Measurements from ENCODE around the gene GLRX. TPM values are rescaled to one million over a fixed set of nuclear protein-coding genes. Genes with fewer than 3 reads are reported as not detected.

The GLRX gene
- polyA plus RNA-seq, 3 donors, result 64.1 to 76.8 (median 71.0) TPM

DNA sequence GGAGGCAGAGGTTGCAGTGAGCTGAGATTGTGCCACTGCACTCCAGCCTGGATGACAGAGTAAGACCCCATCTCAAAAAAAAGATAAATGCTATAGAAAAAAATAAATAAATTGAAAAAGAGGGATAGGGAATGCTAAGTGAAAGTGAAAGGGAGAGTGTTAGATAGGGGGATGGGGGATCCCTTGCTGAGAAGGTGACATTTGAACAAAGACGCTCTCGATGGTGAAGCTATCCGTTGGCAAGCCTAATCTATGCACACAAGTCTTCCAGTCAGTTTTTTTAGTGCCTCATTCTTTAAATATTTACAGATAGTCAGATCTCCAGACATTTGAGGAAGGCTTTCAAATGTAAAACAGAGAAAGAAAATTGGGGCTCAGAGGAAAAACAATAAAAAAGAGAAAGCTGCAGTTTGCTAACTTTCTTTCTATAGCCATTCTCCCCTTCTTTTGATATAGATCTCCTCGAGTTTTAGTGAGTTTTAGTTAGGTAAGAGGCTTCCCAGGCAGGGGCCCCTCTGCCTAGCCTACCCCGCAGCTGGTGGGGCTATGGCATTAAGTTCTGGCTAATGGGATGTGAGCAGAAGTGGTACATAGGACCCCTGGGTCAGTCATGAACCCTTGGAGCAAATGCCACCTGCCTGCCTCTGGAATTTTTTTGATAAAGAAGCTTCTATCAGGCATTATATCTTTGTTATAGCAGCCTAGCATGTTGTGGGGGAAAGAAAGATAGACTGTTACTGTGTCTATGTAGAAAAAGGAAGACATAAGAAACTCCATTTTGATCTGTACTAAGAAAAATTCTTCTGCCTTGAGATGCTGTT is 12.0 kb downstream of the GLRX start:
- DNase-seq (ENCODE audit: low read depth in 3 of 3, low spot score in 2 of 3), result no peak

- no peak for DNase-seq (ENCODE audit: low read depth in 3 of 3, low spot score in 2 of 3)
Observed at GRCh38 chr5:95809414-95809960, 13.0 kb downstream of the GLRX start.

DNA sequence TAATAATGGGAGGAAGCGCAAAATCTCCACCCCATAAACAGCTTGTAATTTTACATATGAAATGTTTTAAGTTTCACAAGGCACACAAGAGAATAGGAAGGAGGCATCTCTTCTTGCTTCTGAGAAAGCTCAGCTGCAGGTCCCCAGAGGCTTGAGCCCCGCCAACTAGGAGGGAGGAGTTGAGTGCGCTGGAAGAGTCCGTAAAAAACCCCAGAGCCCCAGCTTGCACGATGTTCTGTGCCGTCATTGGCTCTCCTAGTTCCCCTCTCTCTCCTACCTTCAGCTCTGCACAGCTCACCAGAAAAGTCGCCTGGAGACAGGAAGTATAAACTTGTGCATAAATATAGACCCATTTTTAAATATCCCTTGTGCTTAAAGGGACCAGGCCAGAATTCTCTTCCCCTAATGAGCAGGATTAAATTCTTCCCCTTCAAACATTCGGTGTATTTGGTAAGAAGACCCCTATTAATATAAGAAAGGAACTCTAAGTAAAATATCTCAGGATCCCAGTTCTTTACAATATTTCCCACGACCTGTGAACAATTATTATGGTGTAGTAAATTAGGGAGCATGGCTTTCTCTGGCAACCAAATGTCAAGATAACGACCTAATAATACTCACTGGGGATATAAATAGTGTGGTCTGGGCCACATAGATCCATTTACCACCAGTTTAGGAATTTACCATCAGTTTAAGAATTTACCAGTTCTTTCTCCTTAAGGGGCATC is 13.7 kb downstream of the GLRX start:
- no peak for DNase-seq (ENCODE audit: low read depth in 3 of 3, low spot score in 2 of 3)

DNA sequence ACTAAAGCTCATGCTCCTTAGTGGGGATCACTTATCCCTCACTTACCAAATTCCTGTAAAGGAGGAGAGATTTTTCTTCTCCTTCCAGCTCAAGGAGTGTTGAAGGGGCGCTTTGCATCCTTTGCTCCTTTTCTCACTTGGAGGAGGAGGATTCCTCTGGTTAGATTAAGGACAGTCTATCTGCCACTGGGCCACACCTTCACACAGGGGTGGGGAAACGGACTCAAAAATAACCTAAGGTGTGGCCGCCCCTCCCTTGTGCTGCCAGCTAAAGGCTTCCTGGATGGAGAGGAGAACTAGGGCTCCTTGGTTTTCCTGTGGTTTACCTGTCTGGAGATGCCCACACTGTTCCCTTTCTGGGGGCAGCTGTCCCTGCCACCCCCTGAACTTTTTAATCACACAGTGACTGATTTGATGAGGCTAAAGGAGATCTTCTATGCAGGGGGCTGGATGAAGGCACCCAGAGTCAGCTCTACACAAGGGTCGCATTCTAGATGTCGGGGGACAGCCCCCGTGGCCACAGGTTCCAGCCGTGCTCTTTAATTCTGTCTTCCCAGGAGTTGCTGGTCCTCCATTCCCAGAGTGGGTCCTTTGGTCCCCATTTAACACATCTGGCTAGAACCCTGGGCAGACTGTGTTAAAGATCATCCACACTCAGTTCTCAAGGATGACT is 14.4 kb downstream of the GLRX start:
- DNase-seq (ENCODE audit: low read depth in 3 of 3, low spot score in 2 of 3), result no peak

DNA sequence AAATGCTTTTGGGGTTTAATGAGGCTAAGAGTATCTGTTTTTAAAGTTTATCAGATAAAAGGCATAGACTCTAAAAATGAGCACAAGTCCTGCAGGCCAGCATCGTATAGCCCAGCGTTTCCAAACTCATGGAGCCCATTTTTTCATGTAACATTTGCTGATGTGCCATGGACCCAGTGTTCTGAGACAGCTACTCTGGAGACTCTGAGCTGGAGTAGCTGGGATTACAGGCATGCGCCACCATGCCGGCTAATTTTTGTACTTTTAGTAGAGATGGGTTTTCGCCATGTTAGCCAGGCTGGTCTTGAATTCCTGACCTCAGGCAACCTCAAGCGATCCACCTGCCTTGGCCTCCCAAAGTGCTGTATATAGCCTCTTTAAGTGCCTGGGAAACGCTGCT is 15.8 kb downstream of the GLRX start:
- no peak for DNase-seq (ENCODE audit: low read depth in 3 of 3, low spot score in 2 of 3)

- no peak for DNase-seq (ENCODE audit: low read depth in 3 of 3, low spot score in 2 of 3)
Observed at GRCh38 chr5:95804736-95805539, 17.6 kb downstream of the GLRX start.

DNA sequence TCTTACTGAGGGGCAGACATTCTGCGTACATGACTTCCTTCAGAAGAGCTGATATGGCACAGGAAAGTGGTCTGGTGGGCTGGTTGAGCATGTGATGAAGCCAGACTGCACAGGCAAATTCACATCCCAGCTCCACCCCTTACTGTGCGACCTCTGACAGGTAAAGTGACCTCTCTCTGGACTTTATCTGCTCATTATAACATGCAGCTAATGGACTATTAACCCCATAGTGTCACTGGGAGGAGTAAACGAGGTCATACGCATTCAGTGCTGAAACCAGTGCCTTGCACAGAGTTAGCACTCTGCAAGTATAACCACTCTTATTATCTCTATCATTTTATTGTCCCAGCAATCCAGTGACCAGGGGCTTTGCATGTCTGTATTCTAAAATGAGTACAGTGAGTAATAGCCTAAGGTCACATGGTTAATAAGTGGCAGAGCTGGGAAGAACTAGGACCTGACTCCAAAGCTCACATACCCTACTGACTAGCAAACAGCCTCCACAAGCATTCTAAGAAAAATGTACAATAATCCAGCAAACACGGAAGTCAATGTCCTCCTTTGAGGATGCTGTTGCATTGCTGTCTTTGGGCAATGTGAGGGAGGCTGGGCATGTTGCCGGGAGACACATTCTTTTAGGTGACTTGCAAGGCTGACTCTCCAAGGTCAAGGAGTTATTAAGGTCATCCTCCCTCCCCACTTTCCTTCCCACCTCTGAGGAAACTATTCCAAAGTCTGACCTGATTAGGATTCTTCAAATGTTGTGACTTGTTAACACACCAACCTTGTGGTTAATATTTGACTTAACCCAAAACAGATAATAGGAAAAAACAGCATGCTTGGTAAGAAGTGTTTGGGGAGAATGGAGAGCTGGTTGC is 19.0 kb downstream of the GLRX start:
- DNase-seq (ENCODE audit: low read depth in 3 of 3, low spot score in 2 of 3), result no peak

DNA sequence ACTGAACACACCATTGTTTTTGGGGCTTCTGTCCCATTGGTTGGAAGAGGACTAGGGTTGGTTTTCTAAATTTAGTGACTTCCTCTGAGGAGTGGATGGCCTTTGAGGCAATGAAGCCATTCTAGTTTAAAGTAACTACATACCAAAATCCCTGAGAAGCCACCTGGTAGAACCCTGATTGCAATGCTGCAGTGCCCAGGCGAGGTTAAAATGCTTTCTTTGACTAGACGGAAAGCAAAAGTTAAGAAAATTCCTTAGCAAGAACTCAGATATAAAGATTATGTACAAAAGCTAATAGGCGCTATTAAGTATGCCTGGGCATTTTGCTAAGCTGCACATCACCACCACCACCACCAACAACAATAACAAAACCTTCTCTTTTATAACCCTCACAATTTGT is 20.6 kb downstream of the GLRX start:
- DNase-seq (ENCODE audit: low read depth in 3 of 3, low spot score in 2 of 3), result no peak

GRCh38 chr5:95801532-95801931 is 21.0 kb downstream of the GLRX start:
- DNase-seq (ENCODE audit: low read depth in 3 of 3, low spot score in 2 of 3), result no peak

GRCh38 chr5:95800553-95800952 is 22.0 kb downstream of the GLRX start:
- no peak for DNase-seq (ENCODE audit: low read depth in 3 of 3, low spot score in 2 of 3)

GRCh38 chr5:95799191-95799835 is 23.2 kb downstream of the GLRX start:
- no peak for DNase-seq (ENCODE audit: low read depth in 3 of 3, low spot score in 2 of 3)

- no peak for DNase-seq (ENCODE audit: low read depth in 3 of 3, low spot score in 2 of 3)
Observed at GRCh38 chr5:95798545-95798944, 24.0 kb downstream of the GLRX start.

DNA sequence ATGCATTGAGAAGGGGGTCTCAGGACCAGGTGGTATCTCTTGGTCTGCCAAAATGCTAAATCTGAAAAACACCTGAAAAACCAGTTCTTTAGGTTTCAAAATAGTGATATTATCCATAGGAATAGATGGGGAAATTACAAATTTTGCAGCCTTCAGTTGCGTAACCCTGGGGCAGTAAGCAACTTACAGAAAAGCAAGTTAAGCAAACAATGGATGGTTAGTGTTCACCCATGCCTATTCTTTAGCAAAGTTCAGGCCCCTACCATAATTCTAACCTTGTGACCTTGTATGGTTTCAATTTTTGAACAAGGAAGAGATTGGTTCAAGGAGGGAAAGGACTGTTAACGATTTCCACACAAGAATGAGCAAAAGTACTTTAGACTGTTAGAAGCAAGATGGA is 24.5 kb downstream of the GLRX start:
- DNase-seq (ENCODE audit: low read depth in 3 of 3, low spot score in 2 of 3), result no peak

- DNase-seq (ENCODE audit: low read depth in 3 of 3, low spot score in 2 of 3), result no peak
Observed at GRCh38 chr5:95797301-95797700, 25.2 kb downstream of the GLRX start.

- DNase-seq (ENCODE audit: low read depth in 3 of 3, low spot score in 2 of 3), result no peak
Observed at GRCh38 chr5:95794070-95794516, 28.4 kb downstream of the GLRX start.

GRCh38 chr5:95791751-95792150 is 30.8 kb downstream of the GLRX start:
- no peak for DNase-seq (ENCODE audit: low read depth in 3 of 3, low spot score in 2 of 3)

GRCh38 chr5:95788493-95788892 is 34.0 kb downstream of the GLRX start:
- no peak for DNase-seq (ENCODE audit: low read depth in 3 of 3, low spot score in 2 of 3)

DNA sequence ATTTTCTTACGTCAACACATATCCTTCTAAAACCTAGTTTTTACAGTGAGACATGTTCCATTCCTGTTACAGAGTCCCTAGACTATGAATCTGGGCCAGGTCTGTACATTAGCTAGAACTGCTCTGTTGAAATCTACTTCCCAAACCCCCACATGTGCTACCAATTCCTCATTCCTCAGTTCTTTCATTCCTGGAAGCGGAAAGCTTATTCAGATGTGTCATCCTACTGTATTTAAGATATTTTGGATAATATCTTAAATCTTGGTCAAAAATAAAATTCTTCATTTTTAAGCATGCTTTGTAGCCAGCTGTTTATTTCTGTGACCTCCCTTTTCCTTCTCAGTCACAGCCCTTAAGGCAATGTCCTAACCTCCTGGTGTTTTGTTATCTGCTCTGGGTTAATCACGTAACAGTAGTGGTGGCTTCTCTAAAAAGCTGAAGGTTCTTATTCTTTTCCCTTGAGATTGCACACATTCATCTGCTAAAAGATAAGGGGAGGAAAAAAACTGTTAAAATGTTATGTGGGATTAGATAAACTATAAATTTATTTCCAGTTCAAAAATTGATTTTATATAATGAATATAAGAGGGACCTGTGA is 35.6 kb downstream of the GLRX start:
- no peak for DNase-seq (ENCODE audit: low read depth in 3 of 3, low spot score in 2 of 3)
